Activated CD4-positive, alpha-beta T cell treated with anti-CD3 and anti-CD28 coated beads for 36 hours (primary cell): Measurements from ENCODE around the gene BRD7. TPM values are rescaled to one million over a fixed set of nuclear protein-coding genes. Genes with fewer than 3 reads are reported as not detected.

Experiments used
- ATAC-seq: fragments of 200-7000 bp; cut with Tn5 transposase; one replicate; pipeline ENCODE4 v1.10.0; 2021; ENCODE audit warnings: mild to moderate bottlenecking, moderate library complexity
- CTCF ChIA-PET: fragments of 350-600 bp; sonication (Branson Sonifier 250); formaldehyde crosslinking; loops from one replicate; lab custom pipeline; 2021; ENCODE audit warnings: antibody characterized with exemption; lab: Charles Lee
- POLR2A ChIA-PET: fragments of 350-600 bp; sonication (Branson Sonifier 250); formaldehyde crosslinking; loops from one replicate; lab custom pipeline; 2021; ENCODE audit warnings: antibody characterized with exemption, inconsistent platforms; lab: Charles Lee
- DNase-seq: peaks from one replicate; pipeline ENCODE4 v3.0.0-alpha.2; 2020
- H3K27ac Mint-ChIP-seq: one replicate; pipeline ENCODE4 v1.8.0; 2021; ENCODE audit warnings: mixed read lengths
- H3K27me3 Mint-ChIP-seq: one replicate; pipeline ENCODE4 v1.8.0; 2021; ENCODE audit warnings: mixed read lengths
- H3K36me3 Mint-ChIP-seq: one replicate; pipeline ENCODE4 v1.8.0; 2021; ENCODE audit warnings: low read depth, mixed read lengths
- H3K4me1 Mint-ChIP-seq: one replicate; pipeline ENCODE4 v1.8.0; 2021; ENCODE audit warnings: mixed read lengths
- H3K4me3 Mint-ChIP-seq: one replicate; pipeline ENCODE4 v1.8.0; 2021; ENCODE audit warnings: mild to moderate bottlenecking, moderate library complexity, mixed read lengths
- H3K9me3 Mint-ChIP-seq: one replicate; pipeline ENCODE4 v1.8.0; 2021; ENCODE audit warnings: low read depth, mixed read lengths
- intact Hi-C, 2 experiments: fragments of 100-400 bp; cut with DNase I in 1 of 2; cut with micrococcal nuclease in 1 of 2; formaldehyde crosslinking; loops; one replicate each; pipeline versions ENCODE4 v1.14.2 to v1.15.1; 2022 to 2024; cut with DNase I, micrococcal nuclease
- total RNA-seq, 2 experiments: library from RNA; stranded (reverse); gene quantifications; one replicate each; pipeline ENCODE4 v1.2.3, GENCODE V29; 2021

Gene BRD7
- total RNA-seq, 2 experiments from 2014 or later, result 87.7 to 104 TPM

DNA sequence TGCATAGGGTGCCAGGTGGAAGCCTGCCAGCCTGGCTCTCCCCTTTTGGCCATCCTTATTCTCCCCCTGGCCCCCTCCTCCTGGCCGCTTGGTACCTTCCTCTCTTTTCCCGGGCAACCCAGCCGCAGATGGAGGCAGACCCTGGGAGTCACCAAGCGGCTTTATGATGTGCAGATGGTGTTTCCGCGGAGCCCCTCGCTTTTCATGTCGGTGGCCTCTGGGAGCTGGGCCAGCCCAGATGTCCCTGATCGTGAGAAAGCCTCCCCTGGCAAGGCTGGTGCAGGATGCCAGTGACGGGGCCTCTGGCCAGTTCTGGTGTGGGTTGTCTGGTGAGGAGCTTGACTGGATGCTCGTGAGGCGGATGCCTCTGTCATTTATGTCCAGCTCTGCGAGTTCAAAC, 18.0 kb upstream of the BRD7 start:
- Mint-ChIP-seq H3K4me1 (no peaks in the 10 kb centered on the region), H3K36me3 (no peaks in the 10 kb centered on the region), H3K9me3 (no peaks in the 10 kb centered on the region), H3K27ac (no peak overlapping the region), H3K4me3 (no peak overlapping the region), H3K27me3 (peaks cover 3% of the 10 kb centered on the region)
- intact Hi-C loops, result no loop called here
- no peak for ATAC-seq
- CTCF ChIA-PET, result interaction anchor here (0.6 to 1.3 kb wide), 3 partner anchors 20 to 744 kb away, joined by 3 to 5 read pairs (median 4); no protein-coding TSS in a partner anchor
- POLR2A ChIA-PET, result no interaction called here
- DNase-seq, result no peak

- Mint-ChIP-seq H3K36me3 (no peaks in the 10 kb centered on the region), H3K4me3 (no peak overlapping the region), H3K27ac (no peak overlapping the region), H3K4me1 (no peaks in the 10 kb centered on the region), H3K9me3 (no peaks in the 10 kb centered on the region), H3K27me3 (peaks cover 3% of the 10 kb centered on the region)
- POLR2A ChIA-PET, result no interaction called here
- ATAC-seq (no peak), DNase-seq (no peak)
- CTCF ChIA-PET, result interaction anchor here (0.6 to 1.3 kb wide), 2 partner anchors 19 to 743 kb away, joined by 4 to 5 read pairs; no protein-coding TSS in a partner anchor
- intact Hi-C loops, result no loop called here
Observed at GRCh38 chr16:50386139-50386538, 17.4 kb upstream of the BRD7 start.

- Mint-ChIP-seq H3K36me3 (no peaks in the 10 kb centered on the region), H3K4me3 (no peak overlapping the region), H3K27me3 (peaks cover 3% of the 10 kb centered on the region), H3K9me3 (no peaks in the 10 kb centered on the region), H3K4me1 (no peaks in the 10 kb centered on the region), H3K27ac (no peak overlapping the region)
- CTCF ChIA-PET, result interaction anchor here (0.6 to 1.3 kb wide), 5 partner anchors 8 to 1982 kb away, joined by 3 to 4 read pairs (median 3); no protein-coding TSS in a partner anchor
- POLR2A ChIA-PET, result no interaction called here
- intact Hi-C loops, result loop anchor here in 1 of 2 experiments (5.0 kb wide), 1 partner anchor 273 kb away; no protein-coding TSS in a partner anchor
- ATAC-seq (no peak), DNase-seq (no peak)
Observed at GRCh38 chr16:50384500-50385135, 15.8 kb upstream of the BRD7 start.

GRCh38 chr16:50381679-50382440, 13.1 kb upstream of the BRD7 start:
- intact Hi-C loops, result loop anchor here in 1 of 2 experiments (5.0 kb wide), 1 partner anchor 275 kb away; no protein-coding TSS in a partner anchor
- Mint-ChIP-seq H3K36me3 (no peaks in the 10 kb centered on the region), H3K27ac (no peak overlapping the region), H3K4me1 (no peaks in the 10 kb centered on the region), H3K9me3 (no peaks in the 10 kb centered on the region), H3K27me3 (no peaks in the 10 kb centered on the region), H3K4me3 (no peak overlapping the region)
- ChIA-PET CTCF (interaction anchor here (0.6 kb wide), 2 partner anchors 73 to 286 kb away, joined by 3 read pairs; no protein-coding TSS in a partner anchor), POLR2A (no interaction called here)
- ATAC-seq, result no peak
- peak; percentile 22 for DNase-seq

DNA sequence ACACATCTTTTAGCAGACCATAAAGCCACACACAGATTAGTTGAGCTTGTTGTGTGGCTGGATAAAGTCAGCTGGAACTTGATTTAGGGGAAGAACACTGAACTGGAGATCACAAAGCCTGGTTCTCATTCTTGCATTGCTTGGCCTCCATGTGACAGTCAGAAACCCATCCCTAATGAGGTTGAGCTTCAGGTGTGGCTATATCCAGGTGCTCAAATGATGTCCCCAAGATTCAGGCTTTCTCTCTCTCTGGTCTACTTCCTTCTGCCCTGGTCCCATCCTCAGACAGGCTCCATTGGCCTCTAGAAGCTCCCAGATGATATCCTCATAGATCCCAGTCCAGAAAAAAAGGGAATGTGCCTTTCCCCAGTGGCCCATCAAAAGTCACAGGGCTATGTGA, 9.6 kb upstream of the BRD7 start:
- CTCF ChIA-PET, result interaction anchor here (0.6 to 1.1 kb wide), 4 partner anchors 11 to 405 kb away, joined by 3 to 4 read pairs (median 4); no protein-coding TSS in a partner anchor
- Mint-ChIP-seq H3K4me1 (no peaks in the 10 kb centered on the region), H3K27me3 (no peaks in the 10 kb centered on the region), H3K27ac (no peak overlapping the region), H3K36me3 (no peaks in the 10 kb centered on the region), H3K4me3 (no peak overlapping the region), H3K9me3 (no peaks in the 10 kb centered on the region)
- ATAC-seq (no peak), DNase-seq (no peak)
- intact Hi-C loops, result loop anchor here in 1 of 2 experiments (10.0 kb wide), 1 partner anchor 126 kb away; no protein-coding TSS in a partner anchor
- POLR2A ChIA-PET, result no interaction called here

DNA sequence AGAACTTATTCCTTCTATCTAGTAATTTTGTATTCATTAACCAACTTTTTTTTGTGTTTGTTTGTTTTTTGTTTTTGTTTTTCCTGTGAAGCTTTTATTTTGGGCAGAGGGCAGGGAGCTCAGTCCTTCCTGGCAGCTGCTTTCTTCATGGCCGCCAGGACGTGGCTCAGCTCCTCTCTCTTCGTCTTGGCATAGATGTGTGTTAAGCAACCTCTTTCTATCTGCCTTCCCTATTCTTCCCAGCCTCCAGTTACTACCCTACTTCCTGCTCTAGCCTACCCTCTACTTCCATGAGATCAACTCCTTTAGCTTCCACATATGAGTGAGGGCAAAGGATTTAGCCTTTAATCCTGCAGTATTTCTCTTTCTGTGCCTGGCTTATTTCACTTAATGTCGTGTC, 8.2 kb upstream of the BRD7 start:
- CTCF ChIA-PET, result interaction anchor here (0.6 to 1.1 kb wide), 3 partner anchors 16 to 429 kb away, joined by 3 to 4 read pairs (median 3); no protein-coding TSS in a partner anchor
- intact Hi-C loops, result loop anchor here in 1 of 2 experiments (10.0 kb wide), 1 partner anchor 128 kb away; no protein-coding TSS in a partner anchor
- no peaks in the 10 kb centered on the region for H3K27me3 Mint-ChIP-seq
- H3K36me3 Mint-ChIP-seq, result no peaks in the 10 kb centered on the region
- H3K4me3 Mint-ChIP-seq, result no peak overlapping the region
- H3K4me1 Mint-ChIP-seq, result no peaks in the 10 kb centered on the region
- POLR2A ChIA-PET, result no interaction called here
- no peak for DNase-seq
- ATAC-seq, result no peak
- H3K27ac Mint-ChIP-seq, result no peak overlapping the region
- no peaks in the 10 kb centered on the region for H3K9me3 Mint-ChIP-seq

DNA sequence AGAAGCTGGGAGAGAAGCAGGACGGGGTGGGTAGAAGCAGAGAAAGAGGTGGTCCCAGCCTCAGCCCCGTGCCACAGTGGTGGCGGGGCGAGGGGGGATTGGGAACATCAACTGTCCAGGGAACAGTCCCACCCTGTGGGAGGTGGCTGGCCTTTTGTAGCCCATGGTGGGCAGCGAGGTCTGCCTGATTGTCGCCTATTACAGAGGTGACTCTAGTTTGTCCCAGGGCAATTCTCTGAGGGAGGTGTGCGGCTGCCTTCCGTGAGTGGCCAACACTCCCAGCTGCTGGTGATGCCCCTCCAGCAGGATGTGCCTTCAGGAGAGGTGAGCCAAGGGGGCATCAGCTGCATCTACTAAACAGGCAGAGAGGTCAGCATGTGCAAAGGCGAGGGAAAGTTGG, 5.0 kb upstream of the BRD7 start:
- no peak overlapping the region for H3K4me3 Mint-ChIP-seq
- POLR2A ChIA-PET, result no interaction called here
- peaks cover 8% of the 10 kb centered on the region for H3K4me1 Mint-ChIP-seq
- no peak for DNase-seq
- intact Hi-C loops, result loop anchor here (1.0 to 10.0 kb wide), 3 partner anchors 131 to 433 kb away; no protein-coding TSS in a partner anchor
- no peaks in the 10 kb centered on the region for H3K9me3 Mint-ChIP-seq
- CTCF ChIA-PET, result interaction anchor here (1.2 kb wide), 2 partner anchors 16 to 19 kb away, joined by 4 read pairs; no protein-coding TSS in a partner anchor
- H3K27ac Mint-ChIP-seq, result no peak overlapping the region
- no peaks in the 10 kb centered on the region for H3K36me3 Mint-ChIP-seq
- no peak for ATAC-seq
- H3K27me3 Mint-ChIP-seq, result no peaks in the 10 kb centered on the region

DNA sequence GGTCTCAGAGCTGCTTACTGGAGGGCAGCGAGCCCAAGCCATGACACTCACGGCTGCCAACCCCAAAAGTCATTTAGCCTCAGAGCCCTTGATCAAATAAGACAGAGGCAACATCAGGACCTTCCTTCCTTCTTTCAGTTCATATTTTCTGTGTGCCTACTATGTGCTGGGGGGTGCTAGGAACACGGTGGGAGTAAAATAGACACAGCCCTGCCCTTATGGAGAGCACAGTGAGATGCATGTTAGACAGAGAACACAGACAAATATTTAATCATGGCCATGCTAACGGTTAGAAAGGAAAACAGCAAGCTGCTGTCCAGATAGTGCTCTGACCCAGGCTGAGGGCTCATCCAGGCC, 4.5 kb upstream of the BRD7 start:
- no peaks in the 10 kb centered on the region for H3K27me3 Mint-ChIP-seq
- H3K4me3 Mint-ChIP-seq, result no peak overlapping the region
- no peak overlapping the region for H3K27ac Mint-ChIP-seq
- intact Hi-C loops, result loop anchor here (5.0 to 10.0 kb wide), 2 partner anchors 131 to 269 kb away; no protein-coding TSS in a partner anchor
- DNase-seq, result no peak
- ATAC-seq, result no peak
- peaks cover 8% of the 10 kb centered on the region for H3K4me1 Mint-ChIP-seq
- ChIA-PET POLR2A (interaction anchor here (0.6 kb wide), 1 partner anchor 175 kb away, joined by 3 read pairs; the partner anchor contains the start of gene NKD1), CTCF (interaction anchor here (0.6 to 0.7 kb wide), 2 partner anchors 168 to 433 kb away, joined by 3 read pairs; no protein-coding TSS in a partner anchor)
- no peaks in the 10 kb centered on the region for H3K36me3 Mint-ChIP-seq
- no peaks in the 10 kb centered on the region for H3K9me3 Mint-ChIP-seq

GRCh38 chr16:50372611-50373344, 4.0 kb upstream of the BRD7 start:
- ATAC-seq, result no peak
- intact Hi-C loops, result loop anchor here (5.0 to 10.0 kb wide), 2 partner anchors 132 to 270 kb away; no protein-coding TSS in a partner anchor
- POLR2A ChIA-PET, result interaction anchor here (0.6 kb wide), 1 partner anchor 175 kb away, joined by 3 read pairs; the partner anchor contains the start of gene NKD1

GRCh38 chr16:50371936-50372595, 3.3 kb upstream of the BRD7 start:
- ChIA-PET CTCF (interaction anchor here (0.6 to 3.3 kb wide), 5 partner anchors 12 to 292 kb away, joined by 3 to 23 read pairs (median 3); no protein-coding TSS in a partner anchor), POLR2A (no interaction called here)
- DNase-seq (peak; percentile 23), ATAC-seq (no peak)
- Mint-ChIP-seq H3K9me3 (no peaks in the 10 kb centered on the region), H3K36me3 (peaks cover 7% of the 10 kb centered on the region), H3K4me3 (no peak overlapping the region), H3K27ac (no peak overlapping the region), H3K4me1 (peaks cover 15% of the 10 kb centered on the region), H3K27me3 (no peaks in the 10 kb centered on the region)
- intact Hi-C loops, result loop anchor here (5.0 to 10.0 kb wide), 2 partner anchors 133 to 270 kb away; no protein-coding TSS in a partner anchor

More at GRCh38 chr16:50372611-50373344, 4.0 kb upstream of the BRD7 start:
- Mint-ChIP-seq H3K4me1 (peaks cover 9% of the 10 kb centered on the region), H3K4me3 (no peak overlapping the region), H3K27me3 (no peaks in the 10 kb centered on the region), H3K9me3 (no peaks in the 10 kb centered on the region), H3K27ac (no peak overlapping the region), H3K36me3 (peaks cover 3% of the 10 kb centered on the region)
- CTCF ChIA-PET, result interaction anchor here (0.6 to 1.3 kb wide), 6 partner anchors 21 to 434 kb away, joined by 3 to 4 read pairs (median 3); no protein-coding TSS in a partner anchor
- peak; percentile 29 for DNase-seq
